MCF 10A (cell line): ENCODE results near the gene SPON1. TPM values are rescaled to one million over a fixed set of nuclear protein-coding genes. Genes with fewer than 3 reads are reported as not detected.

Source experiments
- BruUV-seq: library from RNA; stranded (reverse); fragments of 400-500 nt; replicated peaks from 2 replicates; lab custom pipeline; 2021; lab: Mats Ljungman, UMichigan
- CTCF ChIA-PET: fragments of 300-600 bp; sonication (Branson Sonifier 250); formaldehyde crosslinking; extraction: SDS; loops from one replicate; lab custom pipeline; 2021; ENCODE audit warnings: antibody characterized with exemption, inconsistent platforms; lab: Yijun Ruan, JAX
- POLR2A ChIA-PET: fragments of 300-600, 350-650 bp; sonication (Branson Sonifier 250); formaldehyde crosslinking; extraction: SDS; loops from one replicate; lab custom pipeline; 2020; ENCODE audit warnings: antibody characterized with exemption, inconsistent platforms; lab: Yijun Ruan, JAX
- DNase-seq: peaks from one replicate; pipeline ENCODE4 v3.0.0-alpha.2; 2018; ENCODE audit not compliant: unreplicated experiment
- H3K27ac Mint-ChIP-seq: one replicate; pipeline ENCODE4 v1.8.0; 2022; ENCODE audit warnings: mild to moderate bottlenecking, low read depth, mixed read lengths; ENCODE audit not compliant: unreplicated experiment
- H3K27me3 Mint-ChIP-seq: one replicate; pipeline ENCODE4 v1.8.0; 2022; ENCODE audit warnings: mixed read lengths; ENCODE audit not compliant: insufficient read depth, unreplicated experiment
- H3K36me3 Mint-ChIP-seq: one replicate; pipeline ENCODE4 v1.8.0; 2022; ENCODE audit warnings: mild to moderate bottlenecking, moderate library complexity, mixed read lengths; ENCODE audit not compliant: insufficient read depth, unreplicated experiment
- H3K4me1 Mint-ChIP-seq: one replicate; pipeline ENCODE4 v1.8.0; 2022; ENCODE audit warnings: mixed read lengths; ENCODE audit not compliant: insufficient read depth, unreplicated experiment
- H3K4me3 Mint-ChIP-seq: one replicate; pipeline ENCODE4 v1.8.0; 2022; ENCODE audit warnings: mild to moderate bottlenecking, moderate library complexity, mixed read lengths; ENCODE audit not compliant: unreplicated experiment
- H3K9me3 Mint-ChIP-seq: one replicate; pipeline ENCODE4 v1.8.0; 2022; ENCODE audit warnings: mixed read lengths; ENCODE audit not compliant: unreplicated experiment
- intact Hi-C: fragments of 100-400 bp; cut with micrococcal nuclease; formaldehyde crosslinking; loops from 2 replicates; pipeline ENCODE4 v1.14.1; 2022
- total RNA-seq: library from RNA; stranded (reverse); gene quantifications from 2 replicates; pipeline ENCODE4 v1.2.3, GENCODE V29; 2022
- TF ChIP-seq, protein P1 (sequence below): fragments of 200-600 bp; IDR thresholded peaks from one replicate; pipeline ENCODE4 v1.8.0; 2022; ENCODE audit warnings: antibody characterized with exemption, mild to moderate bottlenecking; ENCODE audit not compliant: unreplicated experiment

SPON1 gene
- total RNA-seq, 1 experiment from 2014 or later: not detected

DNA sequence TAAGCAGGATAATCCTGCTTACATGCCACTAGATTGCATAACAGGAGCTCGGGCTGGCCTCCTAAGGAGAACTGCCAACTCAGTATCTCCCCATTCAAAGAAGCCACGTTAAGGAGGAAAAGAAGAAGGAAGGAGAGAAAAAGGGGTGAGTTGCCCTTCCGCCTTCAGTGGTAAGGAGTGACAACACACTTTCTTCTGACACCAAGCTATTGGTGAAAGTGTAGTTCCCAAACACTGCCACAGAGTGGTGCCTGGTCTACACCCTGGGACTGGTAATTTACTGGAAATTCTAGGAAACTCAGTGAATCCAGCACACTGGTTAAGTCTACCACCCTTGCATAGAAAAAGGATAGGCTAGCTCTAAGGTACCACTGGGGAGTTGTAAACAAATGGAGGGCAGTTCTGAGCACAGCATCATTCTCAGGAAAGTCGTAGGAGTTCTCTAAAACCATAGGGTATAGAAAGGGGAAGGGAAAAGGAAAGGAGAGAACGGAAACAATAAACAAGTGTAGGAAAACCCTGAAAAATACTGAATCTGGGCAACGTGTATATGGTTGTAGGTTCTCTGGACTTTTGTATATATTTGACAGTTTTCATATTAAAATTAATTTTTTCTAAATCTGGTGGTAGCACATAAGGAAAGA lies 338.3 kb downstream of the SPON1 start:
- no peak overlapping the region for H3K27ac Mint-ChIP-seq
- peaks cover 6% of the 10 kb centered on the region for H3K4me1 Mint-ChIP-seq
- DNase-seq: peak; percentile 75
- no peaks in the 10 kb centered on the region for H3K9me3 Mint-ChIP-seq
- H3K4me3 Mint-ChIP-seq: no peak overlapping the region
- CTCF ChIA-PET: interaction anchor here (0.6 to 16.0 kb wide), 39 partner anchors 11 to 535 kb away, joined by 3 to 316 read pairs (median 4); no protein-coding TSS in a partner anchor
- no peaks in the 10 kb centered on the region for H3K27me3 Mint-ChIP-seq
- POLR2A ChIA-PET: interaction anchor here (0.6 to 1.8 kb wide), 16 partner anchors 11 to 790 kb away, joined by 3 to 16 read pairs (median 3); partner anchors contain the start of gene COPB1
- intact Hi-C loops: loop anchor here (1.0 kb wide), 3 partner anchors 58 to 155 kb away; no protein-coding TSS in a partner anchor
- BruUV-seq: no TSS peak
- H3K36me3 Mint-ChIP-seq: peaks cover 5% of the 10 kb centered on the region
- TF ChIP-seq, protein P1, sequence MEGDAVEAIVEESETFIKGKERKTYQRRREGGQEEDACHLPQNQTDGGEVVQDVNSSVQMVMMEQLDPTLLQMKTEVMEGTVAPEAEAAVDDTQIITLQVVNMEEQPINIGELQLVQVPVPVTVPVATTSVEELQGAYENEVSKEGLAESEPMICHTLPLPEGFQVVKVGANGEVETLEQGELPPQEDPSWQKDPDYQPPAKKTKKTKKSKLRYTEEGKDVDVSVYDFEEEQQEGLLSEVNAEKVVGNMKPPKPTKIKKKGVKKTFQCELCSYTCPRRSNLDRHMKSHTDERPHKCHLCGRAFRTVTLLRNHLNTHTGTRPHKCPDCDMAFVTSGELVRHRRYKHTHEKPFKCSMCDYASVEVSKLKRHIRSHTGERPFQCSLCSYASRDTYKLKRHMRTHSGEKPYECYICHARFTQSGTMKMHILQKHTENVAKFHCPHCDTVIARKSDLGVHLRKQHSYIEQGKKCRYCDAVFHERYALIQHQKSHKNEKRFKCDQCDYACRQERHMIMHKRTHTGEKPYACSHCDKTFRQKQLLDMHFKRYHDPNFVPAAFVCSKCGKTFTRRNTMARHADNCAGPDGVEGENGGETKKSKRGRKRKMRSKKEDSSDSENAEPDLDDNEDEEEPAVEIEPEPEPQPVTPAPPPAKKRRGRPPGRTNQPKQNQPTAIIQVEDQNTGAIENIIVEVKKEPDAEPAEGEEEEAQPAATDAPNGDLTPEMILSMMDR: peak; percentile 82

- Mint-ChIP-seq H3K9me3 (no peaks in the 10 kb centered on the region), H3K36me3 (peaks cover 4% of the 10 kb centered on the region), H3K27ac (no peak overlapping the region), H3K27me3 (no peaks in the 10 kb centered on the region), H3K4me3 (no peak overlapping the region), H3K4me1 (peaks cover 6% of the 10 kb centered on the region)
- TF ChIP-seq, protein P1: no peak
- no TSS peak for BruUV-seq
- CTCF ChIA-PET: interaction anchor here (0.7 to 16.0 kb wide), 9 partner anchors 10 to 151 kb away, joined by 3 to 316 read pairs (median 4); no protein-coding TSS in a partner anchor
- no peak for DNase-seq
- POLR2A ChIA-PET: interaction anchor here (0.7 to 1.6 kb wide), 8 partner anchors 11 to 141 kb away, joined by 3 to 6 read pairs (median 3); no protein-coding TSS in a partner anchor
- intact Hi-C loops: no loop called here
These were observed 342.1 kb downstream of the SPON1 start for GRCh38 chr11:14304601-14305000.

DNA sequence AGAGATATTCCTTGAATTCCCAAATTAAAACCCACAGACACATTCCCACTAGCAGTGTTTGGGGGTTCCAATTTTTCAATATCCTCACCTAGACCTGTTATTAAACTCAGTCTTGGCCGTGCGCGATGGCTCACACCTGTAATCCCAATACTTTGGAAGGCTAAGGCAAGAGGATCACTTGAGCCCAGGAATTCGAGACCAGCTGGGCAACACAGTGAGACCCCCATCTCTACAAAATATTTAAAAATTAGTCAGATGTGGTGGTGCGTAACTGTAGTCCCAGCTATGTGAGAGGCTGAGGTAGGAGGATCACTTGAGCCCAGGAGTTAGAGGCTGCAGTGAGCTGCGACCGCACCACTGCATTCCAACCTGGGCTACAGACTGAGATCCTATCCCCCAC lies 343.1 kb downstream of the SPON1 start:
- ChIA-PET CTCF (interaction anchor here (0.6 to 16.0 kb wide), 7 partner anchors 9 to 150 kb away, joined by 3 to 316 read pairs (median 9); no protein-coding TSS in a partner anchor), POLR2A (interaction anchor here (0.6 to 3.7 kb wide), 7 partner anchors 10 to 149 kb away, joined by 3 to 21 read pairs (median 4); no protein-coding TSS in a partner anchor)
- TF ChIP-seq, protein P1: no peak
- Mint-ChIP-seq H3K9me3 (no peaks in the 10 kb centered on the region), H3K27ac (no peak overlapping the region), H3K36me3 (peaks cover 4% of the 10 kb centered on the region), H3K4me1 (peaks cover 6% of the 10 kb centered on the region), H3K4me3 (no peak overlapping the region), H3K27me3 (no peaks in the 10 kb centered on the region)
- intact Hi-C loops: no loop called here
- no peak for DNase-seq
- no TSS peak for BruUV-seq

- CTCF ChIA-PET: interaction anchor here (0.6 to 16.0 kb wide), 13 partner anchors 12 to 347 kb away, joined by 3 to 316 read pairs (median 4); no protein-coding TSS in a partner anchor
- Mint-ChIP-seq H3K36me3 (peaks cover 4% of the 10 kb centered on the region), H3K4me1 (peaks cover 6% of the 10 kb centered on the region), H3K27ac (peak overlapping the region; percentile 6), H3K27me3 (no peaks in the 10 kb centered on the region), H3K9me3 (no peaks in the 10 kb centered on the region), H3K4me3 (no peak overlapping the region)
- POLR2A ChIA-PET: interaction anchor here (0.6 to 3.9 kb wide), 6 partner anchors 12 to 149 kb away, joined by 3 to 24 read pairs (median 4); partner anchors contain the start of gene RRAS2
- intact Hi-C loops: no loop called here
- no peak for DNase-seq
- BruUV-seq: no TSS peak
- TF ChIP-seq, protein P1: no peak
These were observed 344.0 kb downstream of the SPON1 start for GRCh38 chr11:14306481-14306880.
